HepG2 (cell line): ENCODE data around the gene PMEL. TPM values are rescaled to one million over a fixed set of nuclear protein-coding genes. Genes with fewer than 3 reads are reported as not detected.

Experiments used
- ATAD3A ChIP-seq: sonication (generic); formaldehyde crosslinking; IDR thresholded peaks from 2 replicates; pipeline ENCODE4 v1.4.0; 2020; ENCODE audit warnings: missing genetic modification reagents
- FOXC1 ChIP-seq: sonication (generic); formaldehyde crosslinking; IDR thresholded peaks from 2 replicates; pipeline ENCODE4 v1.8.0; 2022; ENCODE audit warnings: mild to moderate bottlenecking, missing genetic modification reagents, borderline replicate concordance
- HNF4A ChIP-seq: sonication (generic); formaldehyde crosslinking; IDR thresholded peaks from 2 replicates; pipeline ENCODE4 v1.4.0; 2020; ENCODE audit warnings: missing genetic modification reagents
- HOXA9 ChIP-seq: sonication (generic); formaldehyde crosslinking; IDR thresholded peaks from 2 replicates; pipeline ENCODE4 v1.8.1; 2022; ENCODE audit warnings: missing genetic modification reagents, mild to moderate bottlenecking, moderate library complexity, borderline replicate concordance
- JUN ChIP-seq: sonication (generic); formaldehyde crosslinking; IDR thresholded peaks from 2 replicates; pipeline ENCODE4 v1.4.0; 2020; ENCODE audit warnings: mild to moderate bottlenecking, missing genetic modification reagents
- RELA ChIP-seq: sonication (generic); formaldehyde crosslinking; IDR thresholded peaks from 2 replicates; pipeline ENCODE4 v1.4.0; 2020; ENCODE audit warnings: missing genetic modification reagents
- SNRNP70 ChIP-seq: fragments of 200-400 bp; formaldehyde crosslinking; IDR thresholded peaks from 2 replicates; pipeline ENCODE4 v1.6.1; 2017; ENCODE audit warnings: mild to moderate bottlenecking, low read depth, low read length, moderate library complexity
- ZNF383 ChIP-seq: sonication (generic); formaldehyde crosslinking; IDR thresholded peaks from 2 replicates; pipeline ENCODE4 v1.4.0; 2020; ENCODE audit warnings: missing genetic modification reagents, mild to moderate bottlenecking, borderline replicate concordance
- ZNF841 ChIP-seq: sonication (generic); formaldehyde crosslinking; IDR thresholded peaks from 2 replicates; pipeline ENCODE4 v1.8.1; 2023; ENCODE audit warnings: missing genetic modification reagents, borderline replicate concordance
- polyA plus RNA-seq, 8 experiments: library from polyadenylated mRNA; depleted of rRNA in 3 of 8; stranded (reverse) in 7 of 8; unstranded in 1 of 8; fragments of >200 nt; fragmentation: Illumina TruSeq in 4 of 8; extraction: Trizol in 4 of 8; gene quantifications; 2 replicates each; pipeline versions ENCODE4 v1.2.1 to v1.2.3, GENCODE V29; 2011 to 2016; ENCODE audit warnings: low read depth in 4 of 8, missing spikeins in 1 of 8, mixed read lengths in 1 of 8; ENCODE audit not compliant: insufficient read depth in 1 of 8
- total RNA-seq, 5 experiments: library from RNA; depleted of rRNA; stranded (reverse); fragments of >200 nt; fragmentation: Illumina TruSeq; extraction: Trizol; gene quantifications; 2 replicates each; pipeline ENCODE4 v1.2.3, GENCODE V29; 2016; ENCODE audit warnings: low read depth in 1 of 5
- TF ChIP-seq, protein P1 (sequence below): IDR thresholded peaks from 2 replicates; pipeline ENCODE4 v1.6.1; 2016; ENCODE audit warnings: low read depth, control low read depth
- TF ChIP-seq, protein P2 (sequence below): sonication (generic); formaldehyde crosslinking; IDR thresholded peaks from 2 replicates; pipeline ENCODE4 v1.5.0; 2020; ENCODE audit warnings: missing genetic modification reagents
- TF ChIP-seq, protein P3 (sequence below): sonication (generic); formaldehyde crosslinking; IDR thresholded peaks from 2 replicates; pipeline ENCODE4 v1.4.0; 2020; ENCODE audit warnings: mild to moderate bottlenecking, missing genetic modification reagents, borderline replicate concordance
- TF ChIP-seq, protein P4 (sequence below): sonication (generic); formaldehyde crosslinking; IDR thresholded peaks from 2 replicates; pipeline ENCODE4 v1.5.1; 2020; ENCODE audit warnings: missing genetic modification reagents, mild to moderate bottlenecking, borderline replicate concordance
- TF ChIP-seq, protein P5 (sequence below): sonication (generic); formaldehyde crosslinking; conservative IDR thresholded peaks from 2 replicates; pipeline ENCODE4 v1.5.0; 2020; ENCODE audit warnings: missing genetic modification reagents
- TF ChIP-seq, protein P6 (sequence below): IDR thresholded peaks from 2 replicates; pipeline ENCODE4 v1.6.1; 2016; ENCODE audit warnings: missing biosample characterization, missing genetic modification reagents, low read depth
- TF ChIP-seq, protein P7 (sequence below): IDR thresholded peaks from 2 replicates; pipeline ENCODE4 v1.6.1; 2016; ENCODE audit warnings: control low read depth

The PMEL gene
- total and polyA plus RNA-seq, 2 of the 13 experiments (the other 11 are each of a cell fraction or from before 2014, with no cell fraction given): 0.49 to 3.3 TPM

DNA sequence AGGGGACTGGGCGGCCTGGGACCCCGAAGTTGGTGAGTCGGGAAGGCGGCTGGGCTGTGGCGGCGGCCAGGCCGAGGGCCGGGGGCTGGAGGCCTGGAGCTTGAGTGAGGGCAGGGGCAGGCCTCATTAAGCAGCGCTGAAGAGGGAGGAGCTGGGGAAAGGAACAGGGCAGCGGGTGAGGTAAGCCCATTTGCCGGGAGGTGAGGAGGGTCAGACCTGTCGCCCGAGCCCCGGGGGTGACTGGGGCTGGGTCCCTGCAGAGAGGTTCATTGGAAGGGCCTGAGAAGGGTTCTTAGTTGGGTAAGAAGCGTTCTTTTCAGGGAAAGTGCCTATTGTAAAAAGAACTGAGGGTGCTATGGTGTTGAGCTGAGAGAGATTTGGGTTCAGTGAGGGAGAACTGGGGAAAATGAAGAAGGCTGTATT lies 8.5 kb upstream of the PMEL start (continued):
- TF ChIP-seq ZNF383: no peak
- TF ChIP-seq, protein P1, sequence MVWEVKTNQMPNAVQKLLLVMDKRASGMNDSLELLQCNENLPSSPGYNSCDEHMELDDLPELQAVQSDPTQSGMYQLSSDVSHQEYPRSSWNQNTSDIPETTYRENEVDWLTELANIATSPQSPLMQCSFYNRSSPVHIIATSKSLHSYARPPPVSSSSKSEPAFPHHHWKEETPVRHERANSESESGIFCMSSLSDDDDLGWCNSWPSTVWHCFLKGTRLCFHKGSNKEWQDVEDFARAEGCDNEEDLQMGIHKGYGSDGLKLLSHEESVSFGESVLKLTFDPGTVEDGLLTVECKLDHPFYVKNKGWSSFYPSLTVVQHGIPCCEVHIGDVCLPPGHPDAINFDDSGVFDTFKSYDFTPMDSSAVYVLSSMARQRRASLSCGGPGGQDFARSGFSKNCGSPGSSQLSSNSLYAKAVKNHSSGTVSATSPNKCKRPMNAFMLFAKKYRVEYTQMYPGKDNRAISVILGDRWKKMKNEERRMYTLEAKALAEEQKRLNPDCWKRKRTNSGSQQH (CRISPR knock-in tag): no peak
- TF ChIP-seq, protein P2, sequence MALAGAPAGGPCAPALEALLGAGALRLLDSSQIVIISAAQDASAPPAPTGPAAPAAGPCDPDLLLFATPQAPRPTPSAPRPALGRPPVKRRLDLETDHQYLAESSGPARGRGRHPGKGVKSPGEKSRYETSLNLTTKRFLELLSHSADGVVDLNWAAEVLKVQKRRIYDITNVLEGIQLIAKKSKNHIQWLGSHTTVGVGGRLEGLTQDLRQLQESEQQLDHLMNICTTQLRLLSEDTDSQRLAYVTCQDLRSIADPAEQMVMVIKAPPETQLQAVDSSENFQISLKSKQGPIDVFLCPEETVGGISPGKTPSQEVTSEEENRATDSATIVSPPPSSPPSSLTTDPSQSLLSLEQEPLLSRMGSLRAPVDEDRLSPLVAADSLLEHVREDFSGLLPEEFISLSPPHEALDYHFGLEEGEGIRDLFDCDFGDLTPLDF: no peak
- TF ChIP-seq RELA (CRISPR knock-in tag): no peak
- TF ChIP-seq SNRNP70: no peak
- TF ChIP-seq, protein P3, sequence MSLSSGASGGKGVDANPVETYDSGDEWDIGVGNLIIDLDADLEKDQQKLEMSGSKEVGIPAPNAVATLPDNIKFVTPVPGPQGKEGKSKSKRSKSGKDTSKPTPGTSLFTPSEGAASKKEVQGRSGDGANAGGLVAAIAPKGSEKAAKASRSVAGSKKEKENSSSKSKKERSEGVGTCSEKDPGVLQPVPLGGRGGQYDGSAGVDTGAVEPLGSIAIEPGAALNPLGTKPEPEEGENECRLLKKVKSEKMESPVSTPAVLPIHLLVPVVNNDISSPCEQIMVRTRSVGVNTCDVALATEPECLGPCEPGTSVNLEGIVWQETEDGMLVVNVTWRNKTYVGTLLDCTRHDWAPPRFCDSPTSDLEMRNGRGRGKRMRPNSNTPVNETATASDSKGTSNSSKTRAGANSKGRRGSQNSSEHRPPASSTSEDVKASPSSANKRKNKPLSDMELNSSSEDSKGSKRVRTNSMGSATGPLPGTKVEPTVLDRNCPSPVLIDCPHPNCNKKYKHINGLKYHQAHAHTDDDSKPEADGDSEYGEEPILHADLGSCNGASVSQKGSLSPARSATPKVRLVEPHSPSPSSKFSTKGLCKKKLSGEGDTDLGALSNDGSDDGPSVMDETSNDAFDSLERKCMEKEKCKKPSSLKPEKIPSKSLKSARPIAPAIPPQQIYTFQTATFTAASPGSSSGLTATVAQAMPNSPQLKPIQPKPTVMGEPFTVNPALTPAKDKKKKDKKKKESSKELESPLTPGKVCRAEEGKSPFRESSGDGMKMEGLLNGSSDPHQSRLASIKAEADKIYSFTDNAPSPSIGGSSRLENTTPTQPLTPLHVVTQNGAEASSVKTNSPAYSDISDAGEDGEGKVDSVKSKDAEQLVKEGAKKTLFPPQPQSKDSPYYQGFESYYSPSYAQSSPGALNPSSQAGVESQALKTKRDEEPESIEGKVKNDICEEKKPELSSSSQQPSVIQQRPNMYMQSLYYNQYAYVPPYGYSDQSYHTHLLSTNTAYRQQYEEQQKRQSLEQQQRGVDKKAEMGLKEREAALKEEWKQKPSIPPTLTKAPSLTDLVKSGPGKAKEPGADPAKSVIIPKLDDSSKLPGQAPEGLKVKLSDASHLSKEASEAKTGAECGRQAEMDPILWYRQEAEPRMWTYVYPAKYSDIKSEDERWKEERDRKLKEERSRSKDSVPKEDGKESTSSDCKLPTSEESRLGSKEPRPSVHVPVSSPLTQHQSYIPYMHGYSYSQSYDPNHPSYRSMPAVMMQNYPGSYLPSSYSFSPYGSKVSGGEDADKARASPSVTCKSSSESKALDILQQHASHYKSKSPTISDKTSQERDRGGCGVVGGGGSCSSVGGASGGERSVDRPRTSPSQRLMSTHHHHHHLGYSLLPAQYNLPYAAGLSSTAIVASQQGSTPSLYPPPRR: no peak
- TF ChIP-seq HNF4A: no peak; the same call in 1 of the 2 replicates
- TF ChIP-seq, protein P4, sequence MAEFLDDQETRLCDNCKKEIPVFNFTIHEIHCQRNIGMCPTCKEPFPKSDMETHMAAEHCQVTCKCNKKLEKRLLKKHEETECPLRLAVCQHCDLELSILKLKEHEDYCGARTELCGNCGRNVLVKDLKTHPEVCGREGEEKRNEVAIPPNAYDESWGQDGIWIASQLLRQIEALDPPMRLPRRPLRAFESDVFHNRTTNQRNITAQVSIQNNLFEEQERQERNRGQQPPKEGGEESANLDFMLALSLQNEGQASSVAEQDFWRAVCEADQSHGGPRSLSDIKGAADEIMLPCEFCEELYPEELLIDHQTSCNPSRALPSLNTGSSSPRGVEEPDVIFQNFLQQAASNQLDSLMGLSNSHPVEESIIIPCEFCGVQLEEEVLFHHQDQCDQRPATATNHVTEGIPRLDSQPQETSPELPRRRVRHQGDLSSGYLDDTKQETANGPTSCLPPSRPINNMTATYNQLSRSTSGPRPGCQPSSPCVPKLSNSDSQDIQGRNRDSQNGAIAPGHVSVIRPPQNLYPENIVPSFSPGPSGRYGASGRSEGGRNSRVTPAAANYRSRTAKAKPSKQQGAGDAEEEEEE (CRISPR knock-in tag): no peak
- no peak; the same call in 1 of the 2 replicates for TF ChIP-seq ATAD3A (CRISPR knock-in tag)
- TF ChIP-seq, protein P5, sequence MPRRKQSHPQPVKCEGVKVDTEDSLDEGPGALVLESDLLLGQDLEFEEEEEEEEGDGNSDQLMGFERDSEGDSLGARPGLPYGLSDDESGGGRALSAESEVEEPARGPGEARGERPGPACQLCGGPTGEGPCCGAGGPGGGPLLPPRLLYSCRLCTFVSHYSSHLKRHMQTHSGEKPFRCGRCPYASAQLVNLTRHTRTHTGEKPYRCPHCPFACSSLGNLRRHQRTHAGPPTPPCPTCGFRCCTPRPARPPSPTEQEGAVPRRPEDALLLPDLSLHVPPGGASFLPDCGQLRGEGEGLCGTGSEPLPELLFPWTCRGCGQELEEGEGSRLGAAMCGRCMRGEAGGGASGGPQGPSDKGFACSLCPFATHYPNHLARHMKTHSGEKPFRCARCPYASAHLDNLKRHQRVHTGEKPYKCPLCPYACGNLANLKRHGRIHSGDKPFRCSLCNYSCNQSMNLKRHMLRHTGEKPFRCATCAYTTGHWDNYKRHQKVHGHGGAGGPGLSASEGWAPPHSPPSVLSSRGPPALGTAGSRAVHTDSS (CRISPR knock-in tag): no peak
- TF ChIP-seq FOXC1 (CRISPR knock-in tag): no peak
- TF ChIP-seq, protein P6, sequence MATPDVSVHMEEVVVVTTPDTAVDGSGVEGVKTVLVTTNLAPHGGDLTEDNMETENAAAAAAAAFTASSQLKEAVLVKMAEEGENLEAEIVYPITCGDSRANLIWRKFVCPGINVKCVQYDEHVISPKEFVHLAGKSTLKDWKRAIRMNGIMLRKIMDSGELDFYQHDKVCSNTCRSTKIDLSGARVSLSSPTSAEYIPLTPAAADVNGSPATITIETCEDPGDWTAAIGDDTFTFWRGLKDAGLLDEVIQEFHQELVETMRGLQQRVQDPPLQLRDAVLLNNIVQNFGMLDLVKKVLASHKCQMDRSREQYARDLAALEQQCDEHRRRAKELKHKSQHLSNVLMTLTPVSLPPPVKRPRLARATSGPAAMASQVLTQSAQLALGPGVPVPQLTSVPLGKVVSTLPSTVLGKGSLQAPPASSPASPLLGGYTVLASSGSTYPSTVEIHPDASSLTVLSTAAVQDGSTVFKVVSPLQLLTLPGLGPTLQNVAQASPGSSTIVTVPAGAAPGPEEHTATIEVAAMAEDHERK: no peak
- TF ChIP-seq, protein P7, sequence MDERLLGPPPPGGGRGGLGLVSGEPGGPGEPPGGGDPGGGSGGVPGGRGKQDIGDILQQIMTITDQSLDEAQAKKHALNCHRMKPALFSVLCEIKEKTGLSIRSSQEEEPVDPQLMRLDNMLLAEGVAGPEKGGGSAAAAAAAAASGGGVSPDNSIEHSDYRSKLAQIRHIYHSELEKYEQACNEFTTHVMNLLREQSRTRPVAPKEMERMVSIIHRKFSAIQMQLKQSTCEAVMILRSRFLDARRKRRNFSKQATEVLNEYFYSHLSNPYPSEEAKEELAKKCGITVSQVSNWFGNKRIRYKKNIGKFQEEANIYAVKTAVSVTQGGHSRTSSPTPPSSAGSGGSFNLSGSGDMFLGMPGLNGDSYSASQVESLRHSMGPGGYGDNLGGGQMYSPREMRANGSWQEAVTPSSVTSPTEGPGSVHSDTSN: no peak
- TF ChIP-seq ZNF841: no peak
- TF ChIP-seq HOXA9 (CRISPR knock-in tag): no peak
- TF ChIP-seq JUN (CRISPR knock-in tag): peak; percentile 3; the same call in 1 of the 2 replicates
